HAP-1 (cell line): ENCODE results near the gene CTNND2.

ENCODE experiments used
- DNase-seq, 2 experiments: peaks; one replicate each; pipeline ENCODE4 v3.0.0-alpha.2; 2016 to 2020; ENCODE audit warnings: low spot score in 2 of 2
- H3K27me3 ChIP-seq: fragments of 250-450 bp; sonication (Bioruptor Pico); 2 replicates; pipeline ENCODE4 v1.5.1; 2020; ENCODE audit warnings: low read depth, mild to moderate bottlenecking, moderate library complexity
- H3K36me3 ChIP-seq: fragments of 250-450 bp; sonication (Bioruptor Pico); replicated peaks from 2 replicates; pipeline ENCODE4 v1.5.1; 2020; ENCODE audit warnings: mild to moderate bottlenecking
- H3K4me1 ChIP-seq: fragments of 250-450 bp; sonication (Bioruptor Pico); 2 replicates; pipeline ENCODE4 v1.5.1; 2020; ENCODE audit warnings: mild to moderate bottlenecking
- H3K4me3 ChIP-seq: fragments of 250-450 bp; sonication (Bioruptor Pico); 2 replicates; pipeline ENCODE4 v1.5.1; 2020; ENCODE audit warnings: mild to moderate bottlenecking, moderate library complexity
- H3K9me3 ChIP-seq: fragments of 250-450 bp; sonication (Bioruptor Pico); 2 replicates; pipeline ENCODE4 v1.5.1; 2020; ENCODE audit warnings: mild to moderate bottlenecking, moderate library complexity
- in situ Hi-C: fragments of 300-500 bp; cut with MboI; formaldehyde crosslinking; loops from 3 replicates; pipeline ENCODE4 v1.14.3; 2020; ENCODE audit warnings: low sequenced_read_pairs, inconsistent platforms, mixed read lengths

The CTNND2 gene

DNA sequence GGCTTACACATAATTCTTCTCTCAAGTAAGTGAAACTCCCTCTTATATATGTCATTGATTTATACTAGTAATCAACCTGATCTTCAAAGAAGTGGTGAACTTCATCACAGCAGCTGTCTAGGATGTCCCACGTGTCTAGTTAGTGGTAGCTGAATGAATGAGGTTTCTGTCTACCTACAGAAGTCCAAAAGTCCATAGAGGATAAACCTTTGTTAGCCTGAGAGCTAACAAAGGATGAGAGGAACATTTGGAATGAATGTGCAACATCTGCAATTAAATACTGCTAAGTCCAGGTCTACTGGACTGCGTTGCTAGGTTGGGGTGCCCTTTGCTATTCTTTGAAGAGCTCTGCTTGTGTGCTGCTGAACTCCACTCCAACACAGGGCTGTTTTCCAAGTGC lies 929.4 kb downstream of the CTNND2 start:
- H3K4me3 ChIP-seq: no peak overlapping the region
- H3K36me3 ChIP-seq: no peaks in the 10 kb centered on the region
- in situ Hi-C loops: no loop called here
- no peak for DNase-seq
- no peaks in the 10 kb centered on the region for H3K4me1 ChIP-seq
- H3K27me3 ChIP-seq: no peaks in the 10 kb centered on the region
- H3K9me3 ChIP-seq: no peaks in the 10 kb centered on the region

- in situ Hi-C loops: no loop called here
- Histone ChIP-seq H3K4me1 (no peaks in the 10 kb centered on the region), H3K9me3 (no peaks in the 10 kb centered on the region), H3K36me3 (no peaks in the 10 kb centered on the region), H3K27me3 (no peaks in the 10 kb centered on the region), H3K4me3 (no peak overlapping the region)
- DNase-seq: no peak
Observed at GRCh38 chr5:10973316-10973715, 930.9 kb downstream of the CTNND2 start.

- no peak overlapping the region for H3K4me3 ChIP-seq
- DNase-seq: no peak
- no peaks in the 10 kb centered on the region for H3K27me3 ChIP-seq
- H3K36me3 ChIP-seq: no peaks in the 10 kb centered on the region
- H3K4me1 ChIP-seq: no peaks in the 10 kb centered on the region
- no peaks in the 10 kb centered on the region for H3K9me3 ChIP-seq
- in situ Hi-C loops: no loop called here
Observed at GRCh38 chr5:10969684-10970180, 934.5 kb downstream of the CTNND2 start.

DNA sequence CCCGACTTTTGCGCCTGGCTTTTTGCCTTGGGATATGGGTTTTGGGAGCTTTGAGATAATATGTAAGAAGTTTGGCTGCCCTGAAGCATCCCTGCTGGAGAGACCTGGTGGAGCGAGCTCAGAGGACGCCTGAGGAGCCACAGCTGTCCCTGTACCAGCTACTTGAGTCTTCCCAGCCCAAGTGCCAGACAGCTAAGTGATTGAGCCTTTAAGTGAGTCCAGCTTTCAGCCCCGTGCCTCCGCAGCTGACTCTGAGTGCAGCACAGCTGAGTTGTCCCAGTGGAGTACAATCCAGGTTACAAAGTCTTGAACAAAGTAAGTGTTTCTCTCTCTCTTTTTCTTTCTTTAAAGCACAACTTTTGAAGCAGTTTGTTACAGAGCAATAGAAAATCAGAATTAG lies 939.4 kb downstream of the CTNND2 start:
- H3K27me3 ChIP-seq: no peaks in the 10 kb centered on the region
- H3K4me1 ChIP-seq: no peaks in the 10 kb centered on the region
- in situ Hi-C loops: no loop called here
- H3K4me3 ChIP-seq: no peak overlapping the region
- DNase-seq: no peak
- H3K36me3 ChIP-seq: no peaks in the 10 kb centered on the region
- no peaks in the 10 kb centered on the region for H3K9me3 ChIP-seq

DNA sequence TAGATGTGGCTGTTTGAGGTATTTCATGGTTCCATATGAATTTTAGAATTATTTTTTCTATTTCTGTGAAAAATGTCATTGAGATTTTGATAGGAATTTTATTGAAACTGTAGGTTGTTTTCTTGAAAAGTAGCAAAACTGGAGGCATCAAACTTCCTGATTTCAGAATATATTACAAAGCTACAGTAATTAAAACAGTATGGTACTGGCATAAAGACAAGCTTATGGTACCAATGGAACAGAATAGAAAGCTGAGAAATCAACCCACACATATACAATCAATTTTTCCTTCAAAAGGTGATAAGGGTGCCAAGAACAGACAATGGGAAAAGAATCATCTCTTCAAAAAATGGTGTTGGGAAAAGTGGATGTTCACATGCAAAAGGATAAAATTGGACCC lies 945.5 kb downstream of the CTNND2 start:
- no peak for DNase-seq
- Histone ChIP-seq H3K36me3 (no peaks in the 10 kb centered on the region), H3K4me3 (no peak overlapping the region), H3K27me3 (no peaks in the 10 kb centered on the region), H3K4me1 (no peaks in the 10 kb centered on the region), H3K9me3 (no peaks in the 10 kb centered on the region)
- in situ Hi-C loops: no loop called here

DNA sequence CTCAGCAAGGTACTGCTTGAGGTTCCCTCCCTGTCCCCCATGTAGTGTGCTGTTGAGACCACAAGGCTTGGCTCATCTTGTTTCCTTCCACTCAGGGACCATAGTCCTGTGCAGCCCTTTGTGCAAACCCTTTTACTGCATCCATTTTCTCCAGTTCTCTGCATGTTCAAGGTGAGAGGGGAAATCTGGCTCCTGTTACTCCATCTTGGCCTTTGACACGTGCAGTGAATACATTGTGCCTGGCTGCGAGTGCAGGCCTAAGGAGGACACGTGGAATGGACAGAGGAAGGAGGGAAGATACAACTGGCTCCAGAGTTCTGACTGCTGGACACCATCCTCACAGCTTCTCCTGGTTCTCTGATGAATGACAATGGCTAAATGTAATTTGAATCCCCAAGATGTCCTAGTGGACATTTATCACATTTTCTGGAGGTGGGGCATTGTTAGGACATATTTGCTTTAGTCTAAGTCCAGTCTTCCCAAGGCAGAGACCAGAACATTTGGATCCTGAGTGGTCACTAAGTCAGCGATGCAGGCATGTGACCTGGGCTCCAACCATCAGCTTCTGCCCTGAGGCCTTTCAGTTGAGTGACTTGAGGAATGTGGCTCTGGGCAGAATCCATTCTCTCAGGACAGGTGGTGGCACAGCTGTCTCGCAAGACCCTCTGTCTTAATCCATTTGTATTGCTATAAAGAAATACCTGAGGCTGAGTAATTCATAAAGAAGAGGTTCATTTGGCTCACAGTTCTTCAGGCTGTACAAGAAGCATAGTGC lies 954.2 kb downstream of the CTNND2 start:
- H3K4me3 ChIP-seq: no peak overlapping the region
- no peak for DNase-seq
- no peaks in the 10 kb centered on the region for H3K27me3 ChIP-seq
- in situ Hi-C loops: no loop called here
- H3K9me3 ChIP-seq: no peaks in the 10 kb centered on the region
- H3K36me3 ChIP-seq: no peaks in the 10 kb centered on the region
- H3K4me1 ChIP-seq: no peaks in the 10 kb centered on the region

- Histone ChIP-seq H3K9me3 (no peaks in the 10 kb centered on the region), H3K4me3 (no peak overlapping the region), H3K27me3 (no peaks in the 10 kb centered on the region), H3K36me3 (no peaks in the 10 kb centered on the region), H3K4me1 (no peaks in the 10 kb centered on the region)
- in situ Hi-C loops: no loop called here
- DNase-seq: no peak
Observed at GRCh38 chr5:10946050-10946449, 958.2 kb downstream of the CTNND2 start.

DNA sequence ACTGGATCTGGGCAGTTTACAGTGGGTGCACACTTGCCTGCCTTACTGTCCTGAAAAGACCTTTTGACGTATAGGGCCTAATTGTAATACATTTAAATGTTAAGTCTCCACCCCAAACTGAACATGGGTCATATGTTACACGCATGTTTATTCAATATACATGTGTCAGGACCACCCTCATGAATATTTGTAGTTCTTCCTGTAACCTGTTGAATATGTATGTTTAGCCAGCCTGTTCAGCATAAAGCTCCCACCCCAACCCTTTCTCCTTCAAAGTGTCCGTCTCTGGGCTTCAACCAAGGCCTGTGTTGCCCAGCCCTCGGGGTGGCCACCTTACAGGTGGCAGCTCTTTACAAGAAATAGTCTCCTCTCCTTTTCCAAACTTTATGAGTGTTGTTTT lies 962.3 kb downstream of the CTNND2 start:
- H3K27me3 ChIP-seq: no peaks in the 10 kb centered on the region
- in situ Hi-C loops: no loop called here
- H3K4me3 ChIP-seq: no peak overlapping the region
- no peaks in the 10 kb centered on the region for H3K9me3 ChIP-seq
- DNase-seq: no peak
- H3K4me1 ChIP-seq: no peaks in the 10 kb centered on the region
- no peaks in the 10 kb centered on the region for H3K36me3 ChIP-seq

DNA sequence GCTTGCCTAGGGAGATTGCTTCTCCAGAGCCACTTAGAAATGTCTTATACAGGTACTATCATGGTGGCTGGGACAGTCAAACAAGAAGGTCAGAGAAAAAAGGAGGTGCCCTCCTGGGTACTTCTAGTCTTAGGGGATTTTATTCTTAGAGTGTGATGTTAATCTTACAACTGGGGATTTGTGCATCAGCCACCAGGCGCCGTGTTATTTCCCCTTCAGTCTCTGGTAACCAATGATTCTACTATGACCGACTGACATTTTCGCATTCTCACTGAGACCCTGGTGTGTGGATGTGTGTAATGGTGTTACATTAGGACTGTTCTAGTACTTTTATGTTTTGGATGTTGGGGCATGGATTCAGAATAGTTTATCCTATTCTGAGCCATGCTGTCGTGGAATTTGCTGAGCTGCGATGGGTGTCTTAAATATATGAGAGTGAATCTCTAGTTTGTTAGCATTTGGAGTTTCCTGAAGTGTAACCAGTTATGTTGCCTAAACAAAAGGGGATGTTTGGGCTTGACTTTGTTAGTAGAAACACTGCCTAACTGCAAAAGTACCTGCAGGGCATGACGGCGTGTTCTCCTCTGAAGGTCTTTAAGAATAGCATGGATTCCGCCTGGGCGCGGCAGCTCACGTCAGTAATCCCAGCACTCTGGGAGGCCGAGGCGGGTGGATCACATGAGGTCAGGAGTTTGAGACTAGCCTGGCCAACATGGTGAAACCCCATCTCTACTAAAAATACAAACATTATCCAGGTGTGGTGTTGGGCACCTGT lies 968.0 kb downstream of the CTNND2 start:
- no peak for DNase-seq
- H3K4me3 ChIP-seq: no peak overlapping the region
- no peaks in the 10 kb centered on the region for H3K36me3 ChIP-seq
- H3K4me1 ChIP-seq: no peaks in the 10 kb centered on the region
- in situ Hi-C loops: no loop called here
- H3K27me3 ChIP-seq: no peaks in the 10 kb centered on the region
- no peaks in the 10 kb centered on the region for H3K9me3 ChIP-seq

DNA sequence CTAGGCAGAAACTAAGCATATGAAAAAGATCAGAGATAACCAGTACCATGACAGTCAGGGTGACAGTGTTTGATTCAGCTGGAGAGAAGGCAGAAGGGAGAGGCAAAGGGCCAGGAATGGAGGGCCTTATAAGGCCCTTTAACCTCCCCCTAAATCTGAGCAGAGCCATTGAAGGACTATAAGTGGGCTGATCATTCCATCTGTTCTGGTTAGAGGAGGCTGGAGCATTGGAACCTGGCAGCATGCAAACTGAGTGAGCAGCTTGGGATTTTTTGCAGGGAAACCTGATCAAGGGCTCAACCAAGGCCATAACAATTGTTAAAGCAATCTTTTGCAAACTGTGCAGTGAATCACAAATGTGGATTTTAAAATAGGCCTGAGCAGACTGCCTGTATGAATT lies 968.7 kb downstream of the CTNND2 start:
- Histone ChIP-seq H3K4me1 (no peaks in the 10 kb centered on the region), H3K9me3 (no peaks in the 10 kb centered on the region), H3K36me3 (no peaks in the 10 kb centered on the region), H3K4me3 (no peak overlapping the region), H3K27me3 (no peaks in the 10 kb centered on the region)
- DNase-seq: no peak
- in situ Hi-C loops: no loop called here

DNA sequence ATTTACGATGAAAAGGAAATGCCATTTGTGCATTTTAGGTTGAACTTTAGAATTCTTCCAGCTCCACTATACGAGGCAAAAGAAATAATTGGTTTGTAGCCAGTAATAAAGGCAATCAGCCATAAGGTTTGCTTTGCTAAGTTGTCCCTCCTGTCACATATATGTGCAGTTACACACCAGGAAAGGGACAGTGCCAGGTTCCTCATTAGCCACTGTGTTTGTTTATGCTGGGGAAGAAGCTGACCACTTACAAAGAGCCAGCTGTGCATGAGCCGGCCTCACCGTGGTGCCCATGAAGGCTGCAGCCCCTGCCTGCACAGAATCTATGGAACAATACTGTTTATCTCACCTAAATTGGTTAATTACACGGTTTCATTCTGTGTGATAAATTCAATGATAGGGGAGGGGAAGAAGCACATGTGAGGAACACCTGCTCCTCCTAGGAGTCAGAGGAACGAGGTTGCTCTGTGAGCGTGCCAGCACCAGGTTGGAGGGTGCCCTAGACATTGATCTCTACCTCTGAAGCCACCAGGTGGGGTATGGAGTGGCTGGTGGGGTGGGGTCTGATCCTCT lies 969.4 kb downstream of the CTNND2 start:
- Histone ChIP-seq H3K27me3 (no peaks in the 10 kb centered on the region), H3K36me3 (no peaks in the 10 kb centered on the region), H3K9me3 (no peaks in the 10 kb centered on the region), H3K4me3 (no peak overlapping the region), H3K4me1 (no peaks in the 10 kb centered on the region)
- DNase-seq: no peak
- in situ Hi-C loops: no loop called here

GRCh38 chr5:10933121-10933520 lies 971.1 kb downstream of the CTNND2 start:
- H3K36me3 ChIP-seq: no peaks in the 10 kb centered on the region
- no peaks in the 10 kb centered on the region; the same call in 1 of the 2 replicates for H3K9me3 ChIP-seq
- H3K4me1 ChIP-seq: no peaks in the 10 kb centered on the region
- in situ Hi-C loops: no loop called here
- H3K4me3 ChIP-seq: no peak overlapping the region
- H3K27me3 ChIP-seq: no peaks in the 10 kb centered on the region
- DNase-seq: no peak

DNA sequence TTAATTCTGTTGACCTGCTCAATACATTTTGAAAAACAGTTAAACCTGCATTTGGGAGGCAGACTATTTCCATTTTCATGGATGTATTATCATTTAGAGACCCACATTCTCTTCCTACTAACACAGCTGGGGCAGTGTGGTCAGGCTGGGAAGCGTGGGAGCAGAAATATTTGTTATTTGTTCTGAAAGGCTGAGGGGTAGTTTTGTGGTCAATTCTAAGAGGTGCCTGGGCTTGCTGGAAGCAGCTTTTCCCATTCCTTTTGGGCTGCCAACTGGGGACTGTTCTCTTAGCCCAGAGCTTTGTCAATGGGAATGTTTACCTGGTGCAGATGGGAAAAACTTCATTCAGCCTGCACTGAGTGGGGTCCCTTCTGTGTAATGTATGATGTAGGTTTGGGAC lies 971.8 kb downstream of the CTNND2 start:
- H3K4me3 ChIP-seq: no peak overlapping the region
- no peaks in the 10 kb centered on the region; the same call in 1 of the 2 replicates for H3K9me3 ChIP-seq
- no peaks in the 10 kb centered on the region for H3K36me3 ChIP-seq
- H3K4me1 ChIP-seq: no peaks in the 10 kb centered on the region
- DNase-seq: no peak
- no peaks in the 10 kb centered on the region for H3K27me3 ChIP-seq
- in situ Hi-C loops: no loop called here

GRCh38 chr5:10927608-10928007 lies 976.6 kb downstream of the CTNND2 start:
- H3K27me3 ChIP-seq: no peaks in the 10 kb centered on the region
- DNase-seq: no peak
- no peaks in the 10 kb centered on the region for H3K4me1 ChIP-seq
- H3K4me3 ChIP-seq: no peak overlapping the region
- no peaks in the 10 kb centered on the region for H3K36me3 ChIP-seq
- H3K9me3 ChIP-seq: no peaks in the 10 kb centered on the region; the same call in 1 of the 2 replicates
- in situ Hi-C loops: no loop called here
